Tibial nerve (tissue), 4 donors: ENCODE data around the gene EED. TPM values are rescaled to one million over a fixed set of nuclear protein-coding genes. Genes with fewer than 3 reads are reported as not detected.
"Not testable (repeated sequence)": the region's sequence is repeated elsewhere in the genome, so short reads cannot be mapped to it uniquely, and the experiment has no call there.

Source experiments
- DNase-seq, 2 donors: peaks; one replicate each; pipeline ENCODE4 v3.0.0-alpha.2; 2019; ENCODE audit warnings: low spot score in 2 of 2
- H3K27ac ChIP-seq, 4 donors: fragments of 200-600 bp; sonication (generic) in 3 of 4; one replicate each; pipeline ENCODE4 v1.5.1; 2017 to 2019; ENCODE audit warnings: mild to moderate bottlenecking in 1 of 4
- H3K27me3 ChIP-seq, 2 donors: fragments of 200-600 bp; sonication (generic) in 1 of 2; one replicate each; pipeline versions ENCODE4 v1.5.1 to v1.6.0; 2017 to 2019
- H3K36me3 ChIP-seq, 3 donors: fragments of 200-600 bp; sonication (generic); one replicate each; pipeline ENCODE4 v1.5.1; 2018 to 2019
- H3K4me1 ChIP-seq, 4 donors: fragments of 200-600 bp; sonication (generic) in 3 of 4; one replicate each; pipeline ENCODE4 v1.5.1; 2017 to 2019
- H3K4me3 ChIP-seq, 4 donors: fragments of 200-600 bp; sonication (generic) in 3 of 4; one replicate each; pipeline ENCODE4 v1.5.1; 2017 to 2019; ENCODE audit warnings: mild to moderate bottlenecking in 1 of 4, moderate library complexity in 1 of 4
- H3K9me3 ChIP-seq, 4 donors: fragments of 200-600 bp; sonication (generic) in 3 of 4; one replicate each; pipeline ENCODE4 v1.5.1; 2017 to 2019
- CTCF ChIP-seq, 5 experiments: fragments of 200-600 bp in 3 of 5; fragments of 450-650 bp in 2 of 5; sonication (generic) in 3 of 5; IDR thresholded peaks; one replicate each; pipeline ENCODE4 v1.5.1; 2016 to 2019; ENCODE audit warnings: antibody characterized with exemption in 5 of 5, mild to moderate bottlenecking in 3 of 5, moderate library complexity in 2 of 5
- EP300 ChIP-seq, 2 donors: sonication (generic); formaldehyde crosslinking; IDR thresholded peaks; one replicate each; pipeline ENCODE4 v1.6.1; 2017; ENCODE audit warnings: antibody characterized with exemption in 2 of 2, mild to moderate bottlenecking in 1 of 2
- POLR2A ChIP-seq, 2 donors: fragments of 450-650 bp; IDR thresholded peaks; one replicate each; pipeline ENCODE4 v1.6.1; 2017; ENCODE audit warnings: antibody characterized with exemption in 2 of 2, mild to moderate bottlenecking in 2 of 2, moderate library complexity in 2 of 2
- WGBS, 2 donors: methylation state at CpG; one replicate each; pipeline ENCODE4 v1.1.5; 2018; 5-methylcytosine and 5-hydroxymethylcytosine counted together
- total RNA-seq, 4 donors: library from RNA; depleted of rRNA; stranded (reverse); fragments of >200 nt; gene quantifications; one replicate each; pipeline ENCODE4 v1.1.0, GENCODE V29; 2016

EED gene
- total RNA-seq, 4 donors from 2014 or later: 13.3 to 18.4 (median 16.7) TPM

GRCh38 chr11:86228269-86229038 lies 16.1 kb upstream of the EED start:
- Histone ChIP-seq H3K27ac (no peak overlapping the region), H3K9me3 (no peaks in the 10 kb centered on the region), H3K36me3 (no peaks in the 10 kb centered on the region), H3K4me1 (peaks cover 0 to 7% (median 0%) of the 10 kb centered on the region in 4 donors), H3K27me3 (no peaks in the 10 kb centered on the region), H3K4me3 (no peak overlapping the region)
- no peak for DNase-seq
- 91% methylated on average over 3 of the region's 3 CpGs for WGBS, 2 donors
- TF ChIP-seq EP300 (IDR thresholded peaks at IDR 0.05) (no peak), CTCF (IDR thresholded peaks at IDR 0.05) (no peak), POLR2A (IDR thresholded peaks at IDR 0.05) (no peak)

- not testable (repeated sequence) for H3K4me1 ChIP-seq, H3K27me3 ChIP-seq, DNase-seq, H3K27ac ChIP-seq, H3K9me3 ChIP-seq, H3K36me3 ChIP-seq, H3K4me3 ChIP-seq
- WGBS, 2 donors: 89 to 91% methylated on average over 3 of the region's 3 CpGs
Measured at GRCh38 chr11:86229039-86229330, 15.6 kb upstream of the EED start.

- H3K36me3 ChIP-seq: no peaks in the 10 kb centered on the region
- peaks cover 0 to 7% (median 0%) of the 10 kb centered on the region in 4 donors for H3K4me1 ChIP-seq
- no peaks in the 10 kb centered on the region for H3K27me3 ChIP-seq
- no peak overlapping the region for H3K4me3 ChIP-seq
- H3K9me3 ChIP-seq: no peaks in the 10 kb centered on the region
- DNase-seq: no peak
- no peak overlapping the region for H3K27ac ChIP-seq
- 83 to 92% methylated on average over 1 of the region's 1 CpG for WGBS, 2 donors
- TF ChIP-seq EP300 (IDR thresholded peaks at IDR 0.05) (no peak), POLR2A (IDR thresholded peaks at IDR 0.05) (no peak), CTCF (IDR thresholded peaks at IDR 0.05) (no peak)
Measured at GRCh38 chr11:86230179-86230804, 14.3 kb upstream of the EED start.

- H3K36me3 ChIP-seq: no peaks in the 10 kb centered on the region
- no peaks in the 10 kb centered on the region for H3K9me3 ChIP-seq
Measured at GRCh38 chr11:86230921-86231434, 13.6 kb upstream of the EED start.

GRCh38 chr11:86232556-86232955 lies 12.0 kb upstream of the EED start:
- H3K27ac ChIP-seq: no peak overlapping the region
- TF ChIP-seq CTCF (IDR thresholded peaks at IDR 0.05): no peak
- no peak for TF ChIP-seq POLR2A (IDR thresholded peaks at IDR 0.05)
- peaks cover 0 to 7% (median 0%) of the 10 kb centered on the region in 4 donors for H3K4me1 ChIP-seq
- DNase-seq: no peak
- no peaks in the 10 kb centered on the region for H3K9me3 ChIP-seq
- H3K4me3 ChIP-seq: no peak overlapping the region
- no peaks in the 10 kb centered on the region for H3K27me3 ChIP-seq
- H3K36me3 ChIP-seq: no peaks in the 10 kb centered on the region

More at GRCh38 chr11:86230921-86231434, 13.6 kb upstream of the EED start:
- H3K4me3 ChIP-seq: no peak overlapping the region
- H3K4me1 ChIP-seq: peaks cover 0 to 7% (median 0%) of the 10 kb centered on the region in 4 donors
- no peak for TF ChIP-seq EP300 (IDR thresholded peaks at IDR 0.05)
- TF ChIP-seq CTCF (IDR thresholded peaks at IDR 0.05): no peak
- TF ChIP-seq POLR2A (IDR thresholded peaks at IDR 0.05): no peak
- no peaks in the 10 kb centered on the region for H3K27me3 ChIP-seq
- no peak for DNase-seq
- H3K27ac ChIP-seq: no peak overlapping the region
